Measurements from ENCODE around the gene CLCN2. TPM values are rescaled to one million over a fixed set of nuclear protein-coding genes. Genes with fewer than 3 reads are reported as not detected.

The CLCN2 gene
- total RNA-seq, 1 donor: 4.3 TPM

DNA sequence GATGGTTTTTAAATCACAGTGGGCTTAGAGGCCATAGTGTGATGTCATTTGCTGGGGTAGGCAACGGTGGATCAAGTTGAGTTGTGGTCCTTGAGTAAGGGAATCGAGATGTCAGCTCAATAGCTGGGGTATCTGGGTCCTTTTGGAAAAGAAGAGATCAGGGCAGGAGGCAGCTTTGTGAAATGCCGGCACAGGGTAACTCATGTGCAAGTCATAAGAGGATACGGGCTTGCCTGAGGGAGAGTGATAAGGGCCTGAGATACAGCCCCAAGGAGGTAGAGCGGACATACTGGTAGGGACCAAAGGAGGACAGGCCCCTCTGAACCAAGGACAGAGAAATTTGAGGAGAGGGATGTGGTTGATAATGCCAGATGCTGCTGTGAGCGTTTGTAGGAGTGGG is 28.2 kb downstream of the CLCN2 start:
- H3K4me1 ChIP-seq (ENCODE audit: insufficient read depth, low read length): peaks cover 50% of the 10 kb centered on the region
- DNase-seq (ENCODE audit: insufficient read length, low spot score, missing footprints): peak; percentile 10
- peaks cover 68% of the 10 kb centered on the region for H3K79me2 ChIP-seq (ENCODE audit: insufficient read depth, low read length)
- no peaks in the 10 kb centered on the region for H3K9me3 ChIP-seq (ENCODE audit: low read depth, low read length)
- peak overlapping the region; percentile 97 for H3K27ac ChIP-seq (ENCODE audit: low read depth, low read length)
- H3K36me3 ChIP-seq (ENCODE audit: insufficient read depth, low read length): peaks cover 72% of the 10 kb centered on the region
- TF ChIP-seq, protein P1, sequence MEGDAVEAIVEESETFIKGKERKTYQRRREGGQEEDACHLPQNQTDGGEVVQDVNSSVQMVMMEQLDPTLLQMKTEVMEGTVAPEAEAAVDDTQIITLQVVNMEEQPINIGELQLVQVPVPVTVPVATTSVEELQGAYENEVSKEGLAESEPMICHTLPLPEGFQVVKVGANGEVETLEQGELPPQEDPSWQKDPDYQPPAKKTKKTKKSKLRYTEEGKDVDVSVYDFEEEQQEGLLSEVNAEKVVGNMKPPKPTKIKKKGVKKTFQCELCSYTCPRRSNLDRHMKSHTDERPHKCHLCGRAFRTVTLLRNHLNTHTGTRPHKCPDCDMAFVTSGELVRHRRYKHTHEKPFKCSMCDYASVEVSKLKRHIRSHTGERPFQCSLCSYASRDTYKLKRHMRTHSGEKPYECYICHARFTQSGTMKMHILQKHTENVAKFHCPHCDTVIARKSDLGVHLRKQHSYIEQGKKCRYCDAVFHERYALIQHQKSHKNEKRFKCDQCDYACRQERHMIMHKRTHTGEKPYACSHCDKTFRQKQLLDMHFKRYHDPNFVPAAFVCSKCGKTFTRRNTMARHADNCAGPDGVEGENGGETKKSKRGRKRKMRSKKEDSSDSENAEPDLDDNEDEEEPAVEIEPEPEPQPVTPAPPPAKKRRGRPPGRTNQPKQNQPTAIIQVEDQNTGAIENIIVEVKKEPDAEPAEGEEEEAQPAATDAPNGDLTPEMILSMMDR (IDR thresholded peaks at IDR 0.05; ENCODE audit: extremely low read depth, low read depth, low read length): no peak
- no peaks in the 10 kb centered on the region for H3K27me3 ChIP-seq (ENCODE audit: insufficient read depth, low read length)
- no peak overlapping the region for H3K4me2 ChIP-seq (ENCODE audit: insufficient read depth, low read length)
- H4K20me1 ChIP-seq (ENCODE audit: insufficient read depth, low read length): peaks cover 49% of the 10 kb centered on the region
- no peak overlapping the region for H2AFZ ChIP-seq (ENCODE audit: low read length)
- H3K4me3 ChIP-seq (ENCODE audit: insufficient read depth, low read length): no peak overlapping the region

DNA sequence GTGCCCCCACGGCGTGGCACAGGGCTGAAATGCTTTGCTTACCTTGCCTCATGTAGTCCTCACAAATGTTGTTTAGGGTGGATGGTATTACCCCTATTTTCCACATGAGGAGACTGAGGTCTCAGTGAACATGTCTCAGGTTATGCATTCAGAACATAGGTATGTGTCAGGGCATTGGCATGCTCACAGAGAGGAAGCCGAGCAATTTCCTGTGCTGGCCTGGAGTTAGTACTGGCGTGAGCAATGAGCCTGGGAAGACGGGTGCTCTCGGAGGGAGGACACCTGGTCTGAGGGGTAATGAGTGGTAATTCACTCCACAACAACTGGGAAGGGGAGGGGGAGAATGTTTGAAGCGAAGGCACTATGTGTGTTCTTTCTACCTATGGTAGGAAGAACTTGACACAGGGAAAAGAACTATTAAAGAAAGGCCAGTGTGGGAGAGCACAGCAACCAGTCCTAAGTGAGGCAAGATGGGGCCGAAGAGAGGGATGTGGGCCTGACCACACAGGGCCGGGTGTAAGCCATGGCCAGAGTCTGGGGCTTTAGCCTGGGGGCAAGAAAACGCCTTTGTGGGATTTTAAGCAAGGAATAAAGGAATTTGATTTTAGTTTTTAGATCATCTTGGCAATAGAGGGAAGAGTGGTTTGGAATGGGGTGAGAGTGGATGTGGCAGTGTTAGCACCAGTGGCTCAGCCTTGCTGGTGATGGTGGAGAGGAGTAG is 28.9 kb downstream of the CLCN2 start:
- H3K4me1 ChIP-seq (ENCODE audit: insufficient read depth, low read length): peaks cover 43% of the 10 kb centered on the region
- peaks cover 79% of the 10 kb centered on the region for H3K36me3 ChIP-seq (ENCODE audit: insufficient read depth, low read length)
- TF ChIP-seq, protein P1 (IDR thresholded peaks at IDR 0.05; ENCODE audit: extremely low read depth, low read depth, low read length): no peak
- H3K4me2 ChIP-seq (ENCODE audit: insufficient read depth, low read length): peak overlapping the region; percentile 4
- no peaks in the 10 kb centered on the region for H3K9me3 ChIP-seq (ENCODE audit: low read depth, low read length)
- H2AFZ ChIP-seq (ENCODE audit: low read length): no peak overlapping the region
- peaks cover 48% of the 10 kb centered on the region for H4K20me1 ChIP-seq (ENCODE audit: insufficient read depth, low read length)
- H3K79me2 ChIP-seq (ENCODE audit: insufficient read depth, low read length): peaks cover 67% of the 10 kb centered on the region
- H3K27me3 ChIP-seq (ENCODE audit: insufficient read depth, low read length): no peaks in the 10 kb centered on the region
- H3K27ac ChIP-seq (ENCODE audit: low read depth, low read length): peak overlapping the region; percentile 97
- no peak overlapping the region for H3K4me3 ChIP-seq (ENCODE audit: insufficient read depth, low read length)
- peak; percentile 92 for DNase-seq (ENCODE audit: insufficient read length, low spot score, missing footprints)

DNA sequence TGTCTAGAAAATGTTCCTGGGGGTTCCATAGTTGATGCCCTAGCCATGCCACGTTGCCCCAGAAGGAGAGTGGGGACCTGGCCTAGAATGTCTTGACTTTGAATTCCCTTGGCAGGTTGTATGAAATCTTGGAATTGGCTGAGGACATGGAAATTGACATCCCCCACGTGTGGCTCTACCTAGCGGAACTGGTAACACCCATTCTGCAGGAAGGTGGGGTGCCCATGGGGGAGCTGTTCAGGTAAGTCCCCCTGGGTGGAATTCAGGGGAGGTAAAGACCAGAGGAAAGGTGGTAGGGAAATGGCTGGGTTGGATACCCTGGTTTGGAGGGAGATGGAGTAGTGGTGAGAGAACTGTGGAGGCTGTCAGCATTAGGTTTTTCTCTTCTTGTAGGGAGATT is 32.9 kb downstream of the CLCN2 start:
- Histone ChIP-seq H3K36me3 (ENCODE audit: insufficient read depth, low read length) (peaks cover 98% of the 10 kb centered on the region), H3K4me1 (ENCODE audit: insufficient read depth, low read length) (peaks cover 18% of the 10 kb centered on the region), H3K4me3 (ENCODE audit: insufficient read depth, low read length) (no peak overlapping the region), H2AFZ (ENCODE audit: low read length) (no peak overlapping the region), H3K27me3 (ENCODE audit: insufficient read depth, low read length) (no peaks in the 10 kb centered on the region), H3K9me3 (ENCODE audit: low read depth, low read length) (no peaks in the 10 kb centered on the region), H4K20me1 (ENCODE audit: insufficient read depth, low read length) (peaks cover 71% of the 10 kb centered on the region), H3K27ac (ENCODE audit: low read depth, low read length) (peak overlapping the region; percentile 42), H3K79me2 (ENCODE audit: insufficient read depth, low read length) (peaks cover 87% of the 10 kb centered on the region), H3K4me2 (ENCODE audit: insufficient read depth, low read length) (no peak overlapping the region)
- TF ChIP-seq, protein P1 (IDR thresholded peaks at IDR 0.05; ENCODE audit: extremely low read depth, low read depth, low read length): no peak
- DNase-seq (ENCODE audit: insufficient read length, low spot score, missing footprints): peak; percentile 80

DNA sequence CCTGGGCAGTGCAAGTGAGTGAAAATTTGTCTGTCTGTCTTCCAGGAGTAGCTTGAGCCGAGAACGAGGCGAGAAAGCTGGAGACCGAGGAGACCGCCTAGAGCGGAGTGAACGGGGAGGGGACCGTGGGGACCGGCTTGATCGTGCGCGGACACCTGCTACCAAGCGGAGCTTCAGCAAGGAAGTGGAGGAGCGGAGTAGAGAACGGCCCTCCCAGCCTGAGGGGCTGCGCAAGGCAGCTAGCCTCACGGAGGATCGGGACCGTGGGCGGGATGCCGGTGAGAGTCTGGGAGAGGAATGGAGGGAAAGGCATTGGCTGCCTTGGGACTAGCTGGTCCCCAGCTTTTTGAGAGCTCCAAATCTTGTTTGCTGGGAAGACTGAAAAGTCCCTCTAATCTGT is 34.2 kb downstream of the CLCN2 start:
- TF ChIP-seq, protein P1 (IDR thresholded peaks at IDR 0.05; ENCODE audit: extremely low read depth, low read depth, low read length): no peak

More for the DNA sequence above, 34.2 kb downstream of the CLCN2 start:
- DNase-seq (ENCODE audit: insufficient read length, low spot score, missing footprints): peak; percentile 47
- Histone ChIP-seq H3K4me2 (ENCODE audit: insufficient read depth, low read length) (no peak overlapping the region), H3K4me1 (ENCODE audit: insufficient read depth, low read length) (peaks cover 6% of the 10 kb centered on the region), H3K4me3 (ENCODE audit: insufficient read depth, low read length) (no peak overlapping the region), H2AFZ (ENCODE audit: low read length) (no peak overlapping the region), H3K36me3 (ENCODE audit: insufficient read depth, low read length) (peaks cover 98% of the 10 kb centered on the region), H3K27me3 (ENCODE audit: insufficient read depth, low read length) (no peaks in the 10 kb centered on the region), H3K27ac (ENCODE audit: low read depth, low read length) (no peak overlapping the region), H3K79me2 (ENCODE audit: insufficient read depth, low read length) (peaks cover 87% of the 10 kb centered on the region), H3K9me3 (ENCODE audit: low read depth, low read length) (no peaks in the 10 kb centered on the region), H4K20me1 (ENCODE audit: insufficient read depth, low read length) (peaks cover 68% of the 10 kb centered on the region)

Measured in osteoblast (primary cell).